A204.1 (cell line): ENCODE data around the gene GJA1.
"Not testable (repeated sequence)": the region's sequence is repeated elsewhere in the genome, so short reads cannot be mapped to it uniquely, and the experiment has no call there.

ENCODE experiments used
- FAIRE-seq: peaks from 2 replicates; lab custom pipeline; 2012; peaks lifted over from hg19 to GRCh38; lab: Jason Lieb, UNC

GJA1 gene

DNA sequence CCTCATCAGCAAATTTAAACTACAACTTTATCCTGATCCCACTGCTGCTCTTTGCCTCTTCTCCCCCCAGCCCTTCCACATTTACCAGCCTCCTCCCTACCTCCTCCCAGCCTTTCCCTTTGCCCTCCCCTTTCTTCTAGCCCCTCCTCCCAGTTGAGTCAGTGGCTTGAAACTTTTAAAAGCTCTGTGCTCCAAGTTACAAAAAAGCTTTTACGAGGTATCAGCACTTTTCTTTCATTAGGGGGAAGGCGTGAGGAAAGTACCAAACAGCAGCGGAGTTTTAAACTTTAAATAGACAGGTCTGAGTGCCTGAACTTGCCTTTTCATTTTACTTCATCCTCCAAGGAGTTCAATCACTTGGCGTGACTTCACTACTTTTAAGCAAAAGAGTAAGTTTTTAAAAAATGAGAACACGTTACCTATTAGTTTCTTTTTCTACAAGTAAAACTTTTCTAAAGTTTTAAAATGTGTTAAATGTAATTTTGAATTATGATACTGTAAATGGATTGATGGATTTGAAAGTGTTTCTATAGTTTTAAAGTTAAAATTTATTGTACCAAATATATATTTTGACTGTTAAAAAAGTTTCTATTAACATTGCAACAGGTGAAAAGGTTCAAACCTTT lies at the start of gene GJA1:
Gene GJA1 (plus strand): TSS at position 203 of the 626 bp plus-strand sequence. CDS start 11,202 bp downstream, outside the sequence.
- FAIRE-seq: peak; percentile 89

DNA sequence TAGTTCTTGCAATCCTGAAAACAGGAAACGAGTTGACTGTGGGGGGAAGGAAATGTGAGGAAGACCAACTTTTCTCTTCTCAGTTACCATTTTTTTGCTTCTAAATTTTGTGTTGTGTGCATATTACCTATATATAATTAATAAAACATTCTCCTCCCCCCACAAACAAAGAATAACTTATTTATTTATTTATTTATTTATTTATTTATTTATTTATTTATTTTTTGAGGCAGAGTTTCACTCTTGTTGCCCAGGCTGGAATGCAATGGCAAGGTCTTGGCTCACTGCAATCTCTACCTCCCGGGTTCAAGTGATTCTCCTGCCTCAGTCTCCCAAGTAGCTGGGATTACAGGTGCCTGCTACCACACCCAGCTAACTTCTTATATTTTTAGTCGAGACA lies 48.9 kb upstream of the GJA1 start:
- not testable (repeated sequence) for FAIRE-seq

GRCh38 chr6:121389419-121389818 lies 46.0 kb upstream of the GJA1 start:
- no peak for FAIRE-seq

- no peak for FAIRE-seq
Measured at GRCh38 chr6:121393731-121394505, 41.5 kb upstream of the GJA1 start.

DNA sequence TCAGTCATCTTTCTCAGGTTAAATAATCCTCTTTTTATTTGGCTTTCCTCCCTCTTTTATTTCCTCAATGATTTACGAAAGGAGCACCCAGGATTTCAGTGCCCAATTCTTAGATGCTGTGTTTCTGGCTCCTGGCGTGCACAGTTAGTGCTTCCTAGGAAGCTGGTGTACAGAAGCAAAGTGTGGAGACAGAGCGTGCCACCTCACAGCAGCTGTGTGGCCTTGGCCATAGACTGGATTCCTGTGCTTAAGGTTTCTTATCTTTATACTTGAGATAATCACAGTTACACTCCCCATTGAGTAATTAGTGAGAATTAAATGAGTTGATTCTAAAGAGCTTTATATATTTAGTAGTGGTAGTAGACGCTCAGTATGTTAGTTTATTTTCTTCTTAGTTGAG lies 39.7 kb upstream of the GJA1 start:
- no peak for FAIRE-seq

- not testable (repeated sequence) for FAIRE-seq
Measured at GRCh38 chr6:121397188-121397587, 38.3 kb upstream of the GJA1 start.

GRCh38 chr6:121398127-121398526 lies 37.3 kb upstream of the GJA1 start:
- no peak for FAIRE-seq

DNA sequence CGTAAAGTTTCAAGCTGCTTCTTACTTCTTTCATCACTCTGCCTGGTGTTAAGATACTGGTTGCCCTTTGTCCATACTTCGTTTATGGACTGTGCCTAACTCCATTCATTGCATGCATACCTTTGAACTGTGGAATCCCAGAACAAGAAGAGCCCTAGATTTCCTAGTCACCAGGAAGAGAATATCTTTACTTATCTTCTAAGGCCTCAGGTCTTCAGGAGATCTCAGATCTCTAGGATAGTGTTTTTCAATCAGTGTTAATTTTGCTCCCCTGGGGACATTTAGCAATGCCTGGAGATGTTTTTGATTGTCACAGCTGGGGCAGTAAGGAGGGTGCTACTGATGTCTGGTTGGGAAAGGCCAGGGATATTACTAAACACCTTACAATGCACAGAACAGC lies 35.5 kb upstream of the GJA1 start:
- FAIRE-seq: no peak

- FAIRE-seq: no peak
Measured at GRCh38 chr6:121403964-121404363, 31.5 kb upstream of the GJA1 start.

GRCh38 chr6:121405306-121405705 lies 30.1 kb upstream of the GJA1 start:
- FAIRE-seq: no peak

- no peak for FAIRE-seq
Measured at GRCh38 chr6:121408321-121408720, 27.1 kb upstream of the GJA1 start.

DNA sequence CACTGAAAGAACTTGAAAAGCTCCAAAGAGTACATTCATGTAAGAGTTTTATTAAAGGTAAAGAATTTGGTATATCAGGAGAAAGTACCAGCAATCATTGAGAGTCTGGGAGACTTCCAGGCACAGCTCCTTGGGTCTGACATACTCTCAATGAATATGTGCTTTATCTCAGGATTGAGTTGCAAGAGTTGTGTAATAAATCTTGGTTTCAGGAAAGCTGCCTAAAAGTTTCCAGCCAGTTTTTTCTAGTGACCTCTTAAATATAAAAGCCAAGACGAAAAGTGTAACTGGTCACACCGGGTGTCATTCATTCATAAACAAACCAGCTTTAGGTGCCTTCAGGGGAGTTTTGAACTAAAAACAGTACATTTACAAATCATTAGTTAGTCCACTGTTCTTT lies 21.6 kb upstream of the GJA1 start:
- no peak for FAIRE-seq

GRCh38 chr6:121418346-121418745 lies 17.1 kb upstream of the GJA1 start:
- FAIRE-seq: no peak

DNA sequence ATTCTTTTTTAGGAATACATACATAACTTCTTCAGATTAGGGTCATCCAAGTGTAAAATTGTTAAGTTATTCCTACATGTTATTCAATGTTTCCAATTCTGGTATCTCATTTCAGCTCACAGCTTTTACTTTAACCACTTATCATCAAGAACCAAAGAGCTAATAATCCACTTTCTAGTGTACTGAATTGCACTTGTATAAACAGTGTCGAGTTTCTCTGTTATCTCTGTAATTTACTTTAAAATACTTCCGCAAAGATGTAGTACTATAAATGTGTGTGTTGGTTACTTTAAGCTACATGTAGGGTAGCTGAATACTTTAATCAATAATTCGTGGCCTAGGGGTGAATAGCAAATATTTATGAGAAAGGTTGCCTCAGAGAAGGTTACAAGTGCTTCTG lies 8.8 kb upstream of the GJA1 start:
- no peak for FAIRE-seq

DNA sequence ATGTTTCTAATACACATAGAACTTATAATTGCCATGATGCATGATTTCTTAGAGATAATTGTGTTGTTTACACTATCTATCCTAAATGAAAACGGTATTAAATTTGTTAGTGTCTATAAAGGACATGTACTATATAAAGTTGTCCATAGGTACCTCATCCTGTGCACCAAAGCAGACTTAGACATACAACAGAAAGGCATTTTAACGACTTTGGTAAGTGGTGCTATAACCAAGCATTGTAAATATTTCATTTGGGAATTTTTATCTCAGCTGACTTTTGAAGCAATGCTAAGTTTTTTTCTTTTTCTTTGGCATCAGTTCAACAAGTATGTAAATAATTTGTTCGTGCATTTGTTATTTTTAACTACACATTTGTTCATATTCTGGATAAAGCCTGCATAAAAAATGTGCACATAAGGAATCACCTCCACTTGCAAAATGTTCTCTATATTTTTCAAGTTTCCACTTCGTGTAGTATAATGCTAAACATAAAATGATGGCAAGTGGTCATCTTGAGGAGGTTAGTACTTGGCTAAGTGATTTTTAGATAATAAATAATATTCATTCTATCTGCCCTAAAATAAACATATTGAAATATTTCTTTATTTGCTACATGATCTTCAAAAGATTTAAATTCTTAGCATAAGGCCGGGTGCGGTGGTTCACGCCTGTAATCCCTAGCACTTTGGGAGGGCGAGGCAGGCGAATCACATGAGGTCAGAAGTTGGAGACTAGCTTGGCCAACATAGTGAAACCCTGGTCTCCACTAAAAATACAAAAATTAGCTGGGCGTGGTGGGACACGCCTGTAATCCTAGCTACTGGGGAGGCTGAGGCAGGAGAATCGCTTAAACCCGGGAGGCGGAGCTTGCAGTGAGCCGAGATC lies 6.3 kb upstream of the GJA1 start:
- FAIRE-seq: no peak

- peak; percentile 96 for FAIRE-seq
Measured at GRCh38 chr6:121430514-121431460, 4.7 kb upstream of the GJA1 start.

DNA sequence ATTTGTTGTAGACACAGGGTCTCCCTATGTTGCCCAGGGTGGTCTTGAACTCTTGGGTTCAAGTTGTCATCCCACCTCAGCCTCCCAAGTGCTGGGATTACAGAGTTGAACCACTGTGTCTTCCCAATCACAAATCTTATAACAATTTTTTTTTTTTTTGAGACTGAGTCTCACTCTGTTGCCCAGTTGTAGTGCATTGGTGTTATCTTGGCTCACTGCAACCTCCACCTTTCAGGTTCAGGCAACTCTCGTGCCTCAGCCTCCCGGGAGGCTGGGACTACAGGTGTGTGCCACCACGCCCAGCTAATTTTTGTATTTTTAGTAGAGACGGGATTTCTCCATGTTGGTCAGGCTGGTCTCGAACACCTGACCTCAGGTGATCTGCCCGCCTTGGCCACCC lies 3.7 kb upstream of the GJA1 start:
- FAIRE-seq: not testable (repeated sequence)

GRCh38 chr6:121434037-121434770 lies 1.2 kb upstream of the GJA1 start:
- FAIRE-seq: no peak

GRCh38 chr6:121436274-121436857 lies 920 bp downstream of the GJA1 start:
- no peak for FAIRE-seq

GRCh38 chr6:121436960-121437850 lies 1.8 kb downstream of the GJA1 start:
- FAIRE-seq: no peak
